GM21360 (cell line): ENCODE results near the gene JADE3.
A peak's percentile ranks its signal among the peaks of the same experiment; 100 is the strongest.
"Not testable (repeated sequence)": the region's sequence is repeated elsewhere in the genome, so short reads cannot be mapped to it uniquely, and the experiment has no call there.

ENCODE experiments used
- ATAC-seq: cut with Tn5 transposase; IDR thresholded peaks from one replicate; pipeline ENCODE4 v1.9.1; 2021; ENCODE audit warnings: mild to moderate bottlenecking, moderate library complexity; ENCODE audit not compliant: unreplicated experiment

Gene JADE3

GRCh38 chrX:46929439-46930261 is 17.4 kb downstream of the JADE3 start:
- ATAC-seq, result no peak

GRCh38 chrX:46935295-46935694 is 23.1 kb downstream of the JADE3 start:
- no peak for ATAC-seq

GRCh38 chrX:46938589-46938988 is 26.4 kb downstream of the JADE3 start:
- no peak for ATAC-seq

GRCh38 chrX:46941341-46941740 is 29.1 kb downstream of the JADE3 start:
- ATAC-seq, result no peak

- peak; percentile 75 for ATAC-seq
These were observed 40.9 kb downstream of the JADE3 start for GRCh38 chrX:46953137-46953527.

- peak; percentile 47 for ATAC-seq
These were observed 41.4 kb downstream of the JADE3 start for GRCh38 chrX:46953597-46953996.

GRCh38 chrX:46954716-46955115 is 42.5 kb downstream of the JADE3 start:
- ATAC-seq, result no peak

GRCh38 chrX:46956589-46956988 is 44.4 kb downstream of the JADE3 start:
- ATAC-seq, result not testable (repeated sequence)

GRCh38 chrX:46957297-46957696 is 45.1 kb downstream of the JADE3 start:
- ATAC-seq, result no peak

- ATAC-seq, result no peak
These were observed 46.9 kb downstream of the JADE3 start for GRCh38 chrX:46959101-46959500.

- no peak for ATAC-seq
These were observed 47.9 kb downstream of the JADE3 start for GRCh38 chrX:46959985-46960700.

GRCh38 chrX:46961097-46961496 is 48.9 kb downstream of the JADE3 start:
- no peak for ATAC-seq

- no peak for ATAC-seq
These were observed 49.5 kb downstream of the JADE3 start for GRCh38 chrX:46961574-46962283.

GRCh38 chrX:46965125-46965758 is 53.0 kb downstream of the JADE3 start:
- ATAC-seq, result no peak

GRCh38 chrX:46967547-46967946 is 55.3 kb downstream of the JADE3 start:
- peak; percentile 68 for ATAC-seq

- not testable (repeated sequence) for ATAC-seq
These were observed 64.8 kb downstream of the JADE3 start for GRCh38 chrX:46977046-46977445.

GRCh38 chrX:46978341-46979291 is 66.4 kb downstream of the JADE3 start:
- ATAC-seq, result peak; percentile 80

- ATAC-seq, result no peak
These were observed 72.5 kb downstream of the JADE3 start for GRCh38 chrX:46984705-46985104.

- no peak for ATAC-seq
These were observed 77.3 kb downstream of the JADE3 start for GRCh38 chrX:46989548-46989947.

- no peak for ATAC-seq
These were observed 79.4 kb downstream of the JADE3 start for GRCh38 chrX:46991664-46992063.
